ENCODE results near the gene GALT. TPM values are rescaled to one million over a fixed set of nuclear protein-coding genes. Genes with fewer than 3 reads are reported as not detected.
A peak's percentile ranks its signal among the peaks of the same experiment; 100 is the strongest.

GALT gene
- total and polyA plus RNA-seq, 2 of the 13 experiments (the other 11 are each of a cell fraction or from before 2014, with no cell fraction given), result 40.4 to 46.3 TPM

- TF ChIP-seq ZNF784 (CRISPR knock-in tag; IDR thresholded peaks at IDR 0.05; ENCODE audit: borderline replicate concordance) (peak; percentile 47; the same call in 1 of the 2 replicates), THRA (CRISPR knock-in tag; IDR thresholded peaks at IDR 0.05; ENCODE audit: borderline replicate concordance) (peak; percentile 47; the same call in 1 of the 2 replicates), NFATC3 (CRISPR knock-in tag; IDR thresholded peaks at IDR 0.05) (no peak), ZBTB25 (CRISPR knock-in tag; IDR thresholded peaks at IDR 0.05) (peak; percentile 36; the same call in 1 of the 2 replicates), MXD1 (CRISPR knock-in tag; IDR thresholded peaks at IDR 0.05) (peak; percentile 61), PBX2 (CRISPR knock-in tag; IDR thresholded peaks at IDR 0.05) (peak; percentile 90), SNAPC5 (CRISPR knock-in tag; IDR thresholded peaks at IDR 0.05; ENCODE audit: borderline replicate concordance) (no peak), ZNF563 (CRISPR knock-in tag; IDR thresholded peaks at IDR 0.05) (peak; percentile 43; the same call in 1 of the 2 replicates), ZFP37 (CRISPR knock-in tag; IDR thresholded peaks at IDR 0.05; ENCODE audit: borderline replicate concordance) (no peak), HOXD1 (CRISPR knock-in tag; IDR thresholded peaks at IDR 0.05) (peak; percentile 99), AHR (CRISPR knock-in tag; IDR thresholded peaks at IDR 0.05) (no peak), EP300 (IDR thresholded peaks at IDR 0.05; ENCODE audit: low read depth in 2 of 2, low read length in 2 of 2) (peak in 1 of 2 experiments; percentile 48; a peak in 1 of 4 replicates), EP300 (CRISPR knock-in tag; IDR thresholded peaks at IDR 0.05; ENCODE audit: borderline replicate concordance) (no peak), ETV6 (CRISPR knock-in tag; conservative IDR thresholded peaks at IDR 0.05) (no peak), DNMT3B (CRISPR knock-in tag; conservative IDR thresholded peaks at IDR 0.05) (no peak), GMEB1 (CRISPR knock-in tag; IDR thresholded peaks at IDR 0.05; ENCODE audit: borderline replicate concordance) (peak; percentile 59; the same call in 1 of the 2 replicates), ZNF331 (CRISPR knock-in tag; IDR thresholded peaks at IDR 0.05) (peak; percentile 39; the same call in 1 of the 2 replicates), GATAD2A (CRISPR knock-in tag; IDR thresholded peaks at IDR 0.05) (peak; percentile 60), ZNF503 (CRISPR knock-in tag; IDR thresholded peaks at IDR 0.05) (no peak; the same call in 1 of the 2 replicates), MYNN (CRISPR knock-in tag; IDR thresholded peaks at IDR 0.05; ENCODE audit: low read depth) (no peak), CEBPG (CRISPR knock-in tag; IDR thresholded peaks at IDR 0.05) (peak; percentile 31; the same call in 1 of the 2 replicates)
These were observed 5.6 kb downstream of the GALT start, which contains the start of gene IL11RA (continued) for GRCh38 chr9:34651876-34652601.

All from HepG2 (cell line).